Loucy (cell line): ENCODE results near the gene MGMT.

ENCODE experiments used
- H2AFZ ChIP-seq: fragments of 200-600 bp; sonication (generic); 2 replicates; pipeline ENCODE4 v1.6.0; 2016; ENCODE audit warnings: antibody characterized with exemption, mild to moderate bottlenecking, low read length, moderate library complexity
- H3F3A ChIP-seq: fragments of 200-600 bp; 2 replicates; pipeline ENCODE4 v1.6.0; 2016; ENCODE audit warnings: antibody characterized with exemption, low read depth, mild to moderate bottlenecking
- H3K27me3 ChIP-seq: fragments of 200-600 bp; sonication (generic); 2 replicates; pipeline ENCODE4 v1.6.1; 2014; ENCODE audit warnings: low read length, mild to moderate bottlenecking; ENCODE audit not compliant: insufficient read depth, poor library complexity, severe bottlenecking
- H3K36me3 ChIP-seq: fragments of 200-600 bp; sonication (generic); 2 replicates; pipeline ENCODE4 v1.6.1; 2016; ENCODE audit warnings: low read length; ENCODE audit not compliant: insufficient read depth
- H3K4me1 ChIP-seq: fragments of 200-600 bp; sonication (generic); 2 replicates; pipeline ENCODE4 v1.5.1; 2014; ENCODE audit warnings: low read length, mild to moderate bottlenecking; ENCODE audit not compliant: insufficient read depth, poor library complexity, severe bottlenecking
- H3K4me2 ChIP-seq: fragments of 200-600 bp; sonication (generic); 2 replicates; pipeline ENCODE4 v1.6.0; 2014; ENCODE audit warnings: antibody characterized with exemption, low read length, low read depth, mild to moderate bottlenecking; ENCODE audit not compliant: poor library complexity, severe bottlenecking
- H3K4me3 ChIP-seq: fragments of 200-600 bp; sonication (generic); 2 replicates; pipeline ENCODE4 v1.5.1; 2014; ENCODE audit warnings: low read length, mild to moderate bottlenecking, mixed read lengths; ENCODE audit not compliant: poor library complexity, severe bottlenecking
- H3K79me2 ChIP-seq: fragments of 200-600 bp; sonication (generic); 2 replicates; pipeline ENCODE4 v1.6.1; 2014; ENCODE audit warnings: low read length; ENCODE audit not compliant: insufficient read depth
- H3K9ac ChIP-seq: fragments of 200-600 bp; sonication (generic); 2 replicates; pipeline ENCODE4 v1.6.0; 2014; ENCODE audit warnings: mild to moderate bottlenecking, low read depth, low read length, moderate library complexity; ENCODE audit not compliant: poor library complexity, severe bottlenecking
- H3K9me2 ChIP-seq: fragments of 200-600 bp; sonication (generic); replicated peaks from 2 replicates; pipeline ENCODE4 v1.6.1; 2016; ENCODE audit warnings: low read depth, low read length, mixed read lengths
- H3K9me3 ChIP-seq: fragments of 200-600 bp; sonication (generic); 2 replicates; pipeline ENCODE4 v1.6.1; 2014; ENCODE audit warnings: mild to moderate bottlenecking, antibody characterized with exemption, low read length, low read depth; ENCODE audit not compliant: insufficient read depth
- H4K20me1 ChIP-seq: fragments of 200-600 bp; sonication (generic); 2 replicates; pipeline ENCODE4 v1.6.0; 2014; ENCODE audit warnings: antibody characterized with exemption, low read length, mild to moderate bottlenecking; ENCODE audit not compliant: insufficient read depth, poor library complexity, severe bottlenecking
- CTCF ChIP-seq: fragments of 200-600 bp; sonication (generic); conservative IDR thresholded peaks from 2 replicates; pipeline ENCODE4 v1.5.1; 2014; ENCODE audit warnings: mild to moderate bottlenecking, antibody characterized with exemption, low read length
- EZH2phosphoT487 ChIP-seq: fragments of 200-600 bp; IDR thresholded peaks from 2 replicates; pipeline ENCODE4 v1.6.1; 2018; ENCODE audit warnings: antibody characterized with exemption, mild to moderate bottlenecking, moderate library complexity, borderline replicate concordance

Gene MGMT

DNA sequence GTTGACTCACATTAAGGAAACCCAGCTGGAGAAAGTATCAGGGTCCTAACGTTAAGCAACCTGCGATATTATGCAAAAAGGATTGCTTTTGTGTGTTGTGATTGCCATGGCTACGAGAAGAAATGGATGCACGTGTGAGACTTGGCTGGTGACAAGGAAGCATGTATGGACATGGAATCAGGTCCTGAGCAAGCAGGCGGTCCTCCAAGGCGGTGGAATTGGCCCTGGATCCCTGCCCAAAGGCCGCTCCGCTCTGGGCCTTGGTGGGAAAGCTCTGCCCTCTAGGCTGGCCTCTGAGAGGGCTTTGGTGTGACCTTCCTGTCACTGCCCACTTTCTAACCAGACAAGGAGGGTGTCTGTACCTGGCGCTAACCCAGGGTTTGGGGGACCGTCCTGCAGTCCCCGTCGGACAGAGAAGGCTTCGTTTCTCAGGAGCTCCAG, 305.0 kb downstream of the MGMT start:
- Histone ChIP-seq H3K4me3 (no peak overlapping the region), H3K27me3 (no peaks in the 10 kb centered on the region), H3K4me1 (no peaks in the 10 kb centered on the region), H3K36me3 (no peaks in the 10 kb centered on the region), H3K9ac (no peak overlapping the region), H4K20me1 (no peaks in the 10 kb centered on the region), H2AFZ (no peak overlapping the region), H3K9me3 (no peaks in the 10 kb centered on the region), H3K79me2 (no peaks in the 10 kb centered on the region), H3K4me2 (no peak overlapping the region), H3K9me2 (no peaks in the 10 kb centered on the region), H3F3A (no peaks in the 10 kb centered on the region)
- TF ChIP-seq CTCF (no peak), EZH2phosphoT487 (no peak)

- Histone ChIP-seq H3K4me3 (no peak overlapping the region), H2AFZ (no peak overlapping the region), H3K4me1 (no peaks in the 10 kb centered on the region), H3K9me3 (no peaks in the 10 kb centered on the region), H3K36me3 (no peaks in the 10 kb centered on the region), H3K79me2 (no peaks in the 10 kb centered on the region), H3K9me2 (no peaks in the 10 kb centered on the region), H3K27me3 (no peaks in the 10 kb centered on the region), H4K20me1 (no peaks in the 10 kb centered on the region), H3K4me2 (no peak overlapping the region), H3F3A (no peaks in the 10 kb centered on the region), H3K9ac (no peak overlapping the region)
- TF ChIP-seq EZH2phosphoT487 (no peak), CTCF (no peak)
These were observed 305.7 kb downstream of the MGMT start for GRCh38 chr10:129772468-129773358.

DNA sequence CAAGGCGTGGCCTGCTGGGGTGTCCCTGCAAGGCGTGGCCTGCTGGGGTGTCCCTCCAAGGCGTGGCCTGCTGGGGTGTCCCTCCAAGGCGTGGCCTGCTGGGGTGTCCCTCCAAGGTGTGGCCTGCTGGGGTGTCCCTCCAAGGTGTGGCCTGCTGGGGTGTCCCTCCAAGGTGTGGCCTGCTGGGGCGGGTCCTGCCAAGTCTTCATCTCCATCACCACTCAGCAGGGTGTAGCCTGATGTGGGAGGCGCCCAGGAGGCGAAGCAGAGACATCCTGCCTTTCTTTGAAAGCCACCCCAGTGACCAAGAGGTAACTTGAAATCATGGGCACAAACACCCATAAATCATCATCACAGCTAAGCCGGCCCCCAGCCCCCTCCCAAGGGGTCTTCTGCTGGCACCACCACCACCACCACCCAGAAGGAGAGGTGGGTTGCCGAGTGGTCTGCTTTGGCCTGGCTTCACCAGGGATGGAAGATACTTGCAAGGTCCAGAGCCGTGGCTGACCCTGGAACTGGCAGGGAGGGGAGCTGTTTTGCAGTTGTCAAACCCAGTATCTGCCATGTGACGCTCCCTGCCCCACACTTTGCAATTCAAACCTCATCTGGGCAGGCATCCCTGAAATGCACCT, 306.4 kb downstream of the MGMT start:
- H3F3A ChIP-seq, result no peaks in the 10 kb centered on the region
- H3K79me2 ChIP-seq, result no peaks in the 10 kb centered on the region
- H3K4me1 ChIP-seq, result no peaks in the 10 kb centered on the region
- no peak overlapping the region for H3K9ac ChIP-seq
- no peaks in the 10 kb centered on the region for H4K20me1 ChIP-seq
- H3K9me2 ChIP-seq, result no peaks in the 10 kb centered on the region
- H3K36me3 ChIP-seq, result no peaks in the 10 kb centered on the region
- no peak overlapping the region for H3K4me2 ChIP-seq
- no peak overlapping the region for H2AFZ ChIP-seq
- no peak overlapping the region for H3K4me3 ChIP-seq
- no peaks in the 10 kb centered on the region for H3K9me3 ChIP-seq
- H3K27me3 ChIP-seq, result no peaks in the 10 kb centered on the region
- TF ChIP-seq CTCF, result no peak
- TF ChIP-seq EZH2phosphoT487, result no peak
